PFSK-1 (cell line): ENCODE results near the gene ZNF474.

ENCODE experiments used
- POLR2AphosphoS5 ChIP-seq: IDR thresholded peaks from 2 replicates; pipeline ENCODE4 v1.6.1; 2012; ENCODE audit warnings: low read depth, mild to moderate bottlenecking, control low read depth, low read length, moderate library complexity
- SIN3A ChIP-seq: IDR thresholded peaks from 2 replicates; pipeline ENCODE4 v1.6.1; 2012; ENCODE audit warnings: mild to moderate bottlenecking, low read length, moderate library complexity, borderline replicate concordance; ENCODE audit not compliant: insufficient read depth

GRCh38 chr5:122119205-122119604, 10.1 kb upstream of the ZNF474 start:
- TF ChIP-seq SIN3A (no peak), POLR2AphosphoS5 (no peak)
